GM12878 (cell line): ENCODE measurements around the gene TRPM1. TPM values are rescaled to one million over a fixed set of nuclear protein-coding genes. Genes with fewer than 3 reads are reported as not detected.

Experiments used
- ATAC-seq: fragments of 200-7000 bp; cut with Tn5 transposase; 3 replicates; pipeline ENCODE4 v1.9.1; 2020; ENCODE audit warnings: mild to moderate bottlenecking, moderate library complexity
- BruUV-seq: library from RNA; stranded (reverse); fragments of 400-500 nt; replicated peaks from 2 replicates; lab custom pipeline; 2021; lab: Mats Ljungman, UMichigan
- CTCF ChIA-PET: fragments of 300-600 bp; sonication (Branson Sonifier 250); formaldehyde crosslinking; extraction: SDS; loops from one replicate; lab custom pipeline; 2021; ENCODE audit warnings: inconsistent platforms; lab: Yijun Ruan, JAX
- POLR2A ChIA-PET: fragments of 350-600 bp; formaldehyde crosslinking; extraction: SDS; loops from one replicate; lab custom pipeline; 2021; ENCODE audit warnings: inconsistent platforms; lab: Charles Lee
- RAD21 ChIA-PET: fragments of 300-600 bp; sonication (Branson Sonifier 250); formaldehyde crosslinking; loops from one replicate; lab custom pipeline; 2023; ENCODE audit warnings: antibody characterized with exemption; ENCODE audit not compliant: unreplicated experiment; lab: Charles Lee
- SMC1A ChIA-PET: fragments of 300-600 bp; sonication (Branson Sonifier 250); formaldehyde crosslinking; loops from one replicate; lab custom pipeline; 2023; ENCODE audit not compliant: unreplicated experiment, uncharacterized antibody; lab: Charles Lee
- DNase-seq: peaks from one replicate; pipeline ENCODE4 v3.0.0-alpha.2; 2011; ENCODE audit warnings: low read depth, low spot score
- FAIRE-seq: peaks from 3 replicates; lab custom pipeline; 2011; peaks lifted over from hg19 to GRCh38; lab: Jason Lieb, UNC
- H2AFZ ChIP-seq: 2 replicates; pipeline ENCODE4 v1.6.0; 2011; ENCODE audit warnings: low read depth, low read length, control low read depth; ENCODE audit not compliant: control insufficient read depth
- H3K27ac ChIP-seq: 2 replicates; pipeline ENCODE4 v1.5.1; 2011; ENCODE audit warnings: control low read depth; ENCODE audit not compliant: control insufficient read depth, insufficient read depth
- H3K27me3 ChIP-seq, 2 experiments: replicated peaks in 1 of 2; 2 replicates each; pipeline versions ENCODE4 v1.6.0 to v1.6.1; 2011; ENCODE audit warnings: low read length in 1 of 2; ENCODE audit not compliant: control insufficient read depth in 2 of 2, insufficient read depth in 2 of 2
- H3K36me3 ChIP-seq, 2 experiments: 2 replicates each; pipeline ENCODE4 v1.5.1; 2011; ENCODE audit warnings: low read length in 1 of 2; ENCODE audit not compliant: control insufficient read depth in 2 of 2, insufficient read depth in 2 of 2
- H3K4me1 ChIP-seq: 2 replicates; pipeline ENCODE4 v1.6.1; 2011; ENCODE audit warnings: mild to moderate bottlenecking, low read length, moderate library complexity, mixed read lengths; ENCODE audit not compliant: control insufficient read depth, insufficient read depth
- H3K4me2 ChIP-seq: 2 replicates; pipeline ENCODE4 v1.6.0; 2011; ENCODE audit warnings: control low read depth; ENCODE audit not compliant: control insufficient read depth, insufficient read depth
- H3K4me3 ChIP-seq: fragments of 200-600 bp; sonication (generic); 2 replicates; pipeline ENCODE4 v1.5.1; 2016
- H3K79me2 ChIP-seq: 2 replicates; pipeline ENCODE4 v1.6.0; 2011; ENCODE audit warnings: low read length; ENCODE audit not compliant: control insufficient read depth, insufficient read depth
- H3K9ac ChIP-seq: 2 replicates; pipeline ENCODE4 v1.8.0; 2011; ENCODE audit warnings: low read length, control low read depth, mixed read lengths; ENCODE audit not compliant: control insufficient read depth, insufficient read depth
- H3K9me3 ChIP-seq: replicated peaks from 3 replicates; pipeline ENCODE4 v1.5.1; 2011; ENCODE audit warnings: mild to moderate bottlenecking, low read length; ENCODE audit not compliant: control insufficient read depth, insufficient read depth
- H4K20me1 ChIP-seq: 2 replicates; pipeline ENCODE4 v1.6.0; 2011; ENCODE audit not compliant: control insufficient read depth, insufficient read depth
- EP300 ChIP-seq, 2 experiments: fragments of 150-350 bp in 1 of 2; IDR thresholded peaks; 2 replicates each; pipeline ENCODE4 v1.6.1; 2011 to 2012; ENCODE audit warnings: low read depth in 2 of 2, low read length in 2 of 2, borderline replicate concordance in 1 of 2, improper control_type of control experiment in 1 of 2, inconsistent platforms in 1 of 2; ENCODE audit not compliant: control insufficient read depth in 1 of 2
- NFYB ChIP-seq: IDR thresholded peaks from 2 replicates; pipeline ENCODE4 v1.6.1; 2011; ENCODE audit warnings: low read depth, mild to moderate bottlenecking, low read length, improper control_type of control experiment, moderate library complexity; ENCODE audit not compliant: insufficient read depth
- PAX8 ChIP-seq: fragments of 450-650 bp; IDR thresholded peaks from 2 replicates; pipeline ENCODE4 v1.6.1; 2017; ENCODE audit warnings: mild to moderate bottlenecking, moderate library complexity
- POLR2AphosphoS2 ChIP-seq: IDR thresholded peaks from 2 replicates; pipeline ENCODE4 v1.6.1; 2011; ENCODE audit warnings: low read depth, mild to moderate bottlenecking, low read length, improper control_type of control experiment, moderate library complexity
- RCOR1 ChIP-seq: conservative IDR thresholded peaks from 2 replicates; pipeline ENCODE4 v1.6.1; 2012; ENCODE audit warnings: low read depth, low read length, improper control_type of control experiment
- SIX5 ChIP-seq: IDR thresholded peaks from 2 replicates; pipeline ENCODE4 v1.6.1; 2011; ENCODE audit warnings: mild to moderate bottlenecking, low read depth, low read length, moderate library complexity; ENCODE audit not compliant: severe bottlenecking
- SMC3 ChIP-seq: IDR thresholded peaks from 2 replicates; pipeline ENCODE4 v1.6.1; 2011; ENCODE audit warnings: low read length, improper control_type of control experiment, borderline replicate concordance
- STAT3 ChIP-seq: IDR thresholded peaks from 2 replicates; pipeline ENCODE4 v1.6.1; 2011; ENCODE audit warnings: low read depth, low read length, improper control_type of control experiment
- whole genome bisulfite sequencing: methylation state at CpG from one replicate; pipeline ENCODE4 v1.1.6; 2016; ENCODE audit warnings: low lambda C conversion rate; ENCODE audit not compliant: insufficient replicate concordance, insufficient coverage; ENCODE audit errors: missing lambda C conversion rate; 5-methylcytosine and 5-hydroxymethylcytosine counted together
- in situ Hi-C: fragments of 300-500 bp; cut with MboI; formaldehyde crosslinking; loops from 9 replicates; pipeline ENCODE4 v1.14.3; 2018; ENCODE audit warnings: mixed read lengths
- intact Hi-C: fragments of 100-400 bp; cut with micrococcal nuclease; formaldehyde crosslinking; loops from one replicate; pipeline ENCODE4 v1.14.2; 2022; ENCODE audit not compliant: unreplicated experiment
- polyA plus RNA-seq, 11 experiments: library from polyadenylated mRNA; depleted of rRNA in 4 of 11; unstranded in 6 of 11; stranded (reverse) in 5 of 11; fragments of >200 nt; fragmentation: Nextera tagmentation in 4 of 11; fragmentation: Illumina TruSeq in 1 of 11; extraction: Ambion mirVana in 4 of 11; extraction: Trizol in 1 of 11; gene quantifications; 1 replicate in 1 of 11; 2 replicates in 10 of 11; pipeline versions ENCODE4 v1.2.1 to v1.2.3, GENCODE V29; 2011 to 2016; ENCODE audit warnings: inconsistent platforms in 2 of 11, missing spikeins in 2 of 11, low read depth in 1 of 11
- total RNA-seq, 4 experiments: library from RNA; depleted of rRNA in 3 of 4; stranded (reverse); fragments of >200 nt in 3 of 4; fragmentation: Illumina TruSeq in 1 of 4; extraction: Trizol in 1 of 4; gene quantifications; 2 replicates each; pipeline versions ENCODE4 v1.2.1 to v1.2.3, GENCODE V29; 2013 to 2021
- TF ChIP-seq, protein P1 (sequence below): fragments of 450-650 bp; IDR thresholded peaks from 2 replicates; pipeline ENCODE4 v1.6.1; 2017; ENCODE audit warnings: mild to moderate bottlenecking, low read depth, inconsistent platforms; ENCODE audit not compliant: poor library complexity, severe bottlenecking

The TRPM1 gene
- total and polyA plus RNA-seq, 10 of the 15 experiments (the other 5 are each of a cell fraction or from before 2014, with no cell fraction given): 0.01 to 0.10 (median 0.05) TPM; not detected in 4

DNA sequence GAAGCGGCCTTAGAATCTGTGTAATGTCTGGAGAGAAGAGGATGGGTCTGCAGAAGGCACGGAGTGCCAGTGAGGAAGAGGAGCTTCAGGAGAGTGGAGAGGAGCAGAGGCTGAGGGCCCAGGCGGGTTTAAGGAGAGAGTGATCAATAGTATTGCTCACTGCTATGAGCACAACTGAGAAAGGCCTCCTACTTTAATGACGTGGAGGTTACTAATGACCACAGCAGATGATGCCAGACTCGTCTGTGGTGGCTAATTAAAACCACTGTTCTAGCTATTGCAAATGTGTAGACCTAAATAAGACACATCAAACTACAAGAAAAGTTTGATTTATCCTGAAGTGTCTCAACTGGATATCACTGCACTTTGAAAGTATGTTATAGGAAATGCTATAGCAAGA is 143.3 kb downstream of the TRPM1 start:
- H3K27me3 ChIP-seq: no peaks in the 10 kb centered on the region
- FAIRE-seq (no peak), ATAC-seq (no peak), DNase-seq (no peak)
- ChIA-PET CTCF (no interaction called here), RAD21 (no interaction called here), SMC1A (no interaction called here), POLR2A (no interaction called here)
- H3K4me3 ChIP-seq: no peak overlapping the region
- in situ Hi-C loops (no loop called here), intact Hi-C loops (no loop called here)
- H3K4me1 ChIP-seq: peaks cover 4% of the 10 kb centered on the region; the same call in 1 of the 2 replicates
- no peak overlapping the region for H3K27ac ChIP-seq
- H3K36me3 ChIP-seq: peaks cover 5 to 22% of the 10 kb centered on the region in 2 experiments
- H3K9me3 ChIP-seq: no peaks in the 10 kb centered on the region
- no peaks in the 10 kb centered on the region for H4K20me1 ChIP-seq
- H3K79me2 ChIP-seq: no peaks in the 10 kb centered on the region
- no peak overlapping the region for H3K9ac ChIP-seq
- WGBS: 84% methylated on average over 5 of the region's 5 CpGs
- no TSS peak for BruUV-seq
- TF ChIP-seq EP300 (IDR thresholded peaks at IDR 0.05; ENCODE audit: borderline replicate concordance in 1 of 2, control insufficient read depth in 1 of 2, low read depth in 2 of 2, low read length in 2 of 2) (no peak), SIX5 (no peak), STAT3 (no peak), SMC3 (no peak), PAX8 (no peak)
- no peak overlapping the region for H2AFZ ChIP-seq
- no peak overlapping the region for H3K4me2 ChIP-seq

DNA sequence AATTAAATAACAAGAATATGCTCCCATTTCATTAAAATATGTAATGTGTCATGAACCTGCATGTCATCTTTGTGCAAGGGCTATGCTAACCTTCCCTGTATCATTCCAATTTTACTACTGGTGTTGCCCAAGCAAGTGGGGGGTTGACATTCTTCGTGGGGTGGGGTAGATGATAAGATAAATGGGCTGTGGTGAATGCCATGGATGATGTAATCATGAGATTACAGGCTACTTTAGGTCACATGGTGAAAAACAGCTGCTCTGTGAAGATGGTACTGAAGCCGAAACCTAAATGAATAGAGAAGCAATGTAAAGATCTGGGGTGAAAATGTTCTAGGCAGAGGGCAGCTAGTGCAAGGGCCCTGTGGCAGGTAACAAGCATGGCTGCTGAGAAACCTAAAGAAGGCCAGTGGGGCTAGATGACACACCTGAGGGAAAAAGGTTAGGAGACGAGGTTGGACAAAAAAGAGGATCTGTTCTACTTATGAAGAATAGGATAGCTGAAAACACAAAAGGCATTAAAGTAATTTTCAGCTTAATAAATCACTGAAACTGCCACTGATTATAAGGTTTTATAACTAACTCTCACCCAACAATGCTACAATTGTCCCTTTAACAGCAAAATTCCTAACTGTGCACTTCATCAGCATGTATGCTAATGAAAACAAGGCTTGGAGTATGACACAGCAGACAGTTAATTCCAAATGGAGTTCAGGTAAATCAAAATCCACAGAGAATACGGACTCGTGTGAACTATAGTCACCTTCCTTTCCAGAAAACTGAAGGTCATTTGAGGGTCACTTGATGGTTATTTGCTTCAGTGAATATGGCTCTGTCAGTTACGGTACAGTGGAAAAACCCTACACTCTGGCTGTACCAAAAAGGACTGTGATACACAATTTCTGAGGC is 145.1 kb downstream of the TRPM1 start:
- POLR2A ChIA-PET: no interaction called here
- no peaks in the 10 kb centered on the region for H3K27me3 ChIP-seq
- CTCF ChIA-PET: no interaction called here
- 86% methylated on average over 6 of the region's 6 CpGs for WGBS
- TF ChIP-seq RCOR1 (no peak), NFYB (no peak), POLR2AphosphoS2 (no peak)
- TF ChIP-seq, protein P1, sequence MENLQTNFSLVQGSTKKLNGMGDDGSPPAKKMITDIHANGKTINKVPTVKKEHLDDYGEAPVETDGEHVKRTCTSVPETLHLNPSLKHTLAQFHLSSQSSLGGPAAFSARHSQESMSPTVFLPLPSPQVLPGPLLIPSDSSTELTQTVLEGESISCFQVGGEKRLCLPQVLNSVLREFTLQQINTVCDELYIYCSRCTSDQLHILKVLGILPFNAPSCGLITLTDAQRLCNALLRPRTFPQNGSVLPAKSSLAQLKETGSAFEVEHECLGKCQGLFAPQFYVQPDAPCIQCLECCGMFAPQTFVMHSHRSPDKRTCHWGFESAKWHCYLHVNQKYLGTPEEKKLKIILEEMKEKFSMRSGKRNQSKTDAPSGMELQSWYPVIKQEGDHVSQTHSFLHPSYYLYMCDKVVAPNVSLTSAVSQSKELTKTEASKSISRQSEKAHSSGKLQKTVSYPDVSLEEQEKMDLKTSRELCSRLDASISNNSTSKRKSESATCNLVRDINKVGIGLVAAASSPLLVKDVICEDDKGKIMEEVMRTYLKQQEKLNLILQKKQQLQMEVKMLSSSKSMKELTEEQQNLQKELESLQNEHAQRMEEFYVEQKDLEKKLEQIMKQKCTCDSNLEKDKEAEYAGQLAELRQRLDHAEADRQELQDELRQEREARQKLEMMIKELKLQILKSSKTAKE: no peak
- H3K4me3 ChIP-seq: no peak overlapping the region
- H2AFZ ChIP-seq: no peak overlapping the region
- ATAC-seq (no peak), FAIRE-seq (no peak), DNase-seq (no peak)
- H3K4me2 ChIP-seq: no peak overlapping the region
- intact Hi-C loops (no loop called here), in situ Hi-C loops (no loop called here)
- no peaks in the 10 kb centered on the region for H3K9me3 ChIP-seq
- H3K4me1 ChIP-seq: peaks cover 4% of the 10 kb centered on the region; the same call in 1 of the 2 replicates
- H3K79me2 ChIP-seq: no peaks in the 10 kb centered on the region
- H3K9ac ChIP-seq: no peak overlapping the region
- BruUV-seq: no TSS peak
- SMC1A ChIA-PET: interaction anchor here (1.0 to 1.2 kb wide), 2 partner anchors 13 to 24 kb away, joined by 3 to 4 read pairs; no protein-coding TSS in a partner anchor
- RAD21 ChIA-PET: no interaction called here
- peaks cover 10 to 29% of the 10 kb centered on the region in 2 experiments for H3K36me3 ChIP-seq
- no peak overlapping the region for H3K27ac ChIP-seq
- H4K20me1 ChIP-seq: no peaks in the 10 kb centered on the region
